Ureter (tissue), 1 donor: Measurements from ENCODE around the gene AGO4. TPM values are rescaled to one million over a fixed set of nuclear protein-coding genes. Genes with fewer than 3 reads are reported as not detected.

Source experiments
- DNase-seq: peaks from one replicate; pipeline ENCODE4 v3.0.0-alpha.2; 2020; ENCODE audit warnings: low spot score
- total RNA-seq: library from RNA; stranded (reverse); gene quantifications from one replicate; pipeline ENCODE4 v1.2.4, GENCODE V29; 2023
- donor health status: DM: yes; HTN: yes; CAD: no.

AGO4 gene
- total RNA-seq, 1 donor from 2014 or later = 19.5 TPM

DNA sequence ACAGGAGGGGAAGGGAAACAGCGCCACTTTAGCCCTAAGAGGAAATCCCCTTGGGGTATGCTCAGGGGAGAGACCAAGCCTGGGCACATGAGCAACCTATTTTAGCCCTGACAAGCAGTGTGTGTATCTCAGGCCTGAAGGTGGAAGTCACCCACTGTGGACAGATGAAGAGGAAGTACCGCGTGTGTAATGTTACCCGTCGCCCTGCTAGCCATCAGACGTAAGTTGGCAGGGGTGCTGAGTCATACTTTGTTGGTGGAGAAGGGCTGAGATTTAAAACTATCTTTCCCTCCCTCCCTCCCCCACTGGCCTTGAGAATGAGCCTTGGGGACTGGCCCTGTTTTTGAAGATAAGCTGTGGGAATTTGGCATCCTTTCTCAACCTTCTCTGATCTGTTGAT lies 86.4 kb downstream of the AGO4 start:
- DNase-seq = no peak

DNA sequence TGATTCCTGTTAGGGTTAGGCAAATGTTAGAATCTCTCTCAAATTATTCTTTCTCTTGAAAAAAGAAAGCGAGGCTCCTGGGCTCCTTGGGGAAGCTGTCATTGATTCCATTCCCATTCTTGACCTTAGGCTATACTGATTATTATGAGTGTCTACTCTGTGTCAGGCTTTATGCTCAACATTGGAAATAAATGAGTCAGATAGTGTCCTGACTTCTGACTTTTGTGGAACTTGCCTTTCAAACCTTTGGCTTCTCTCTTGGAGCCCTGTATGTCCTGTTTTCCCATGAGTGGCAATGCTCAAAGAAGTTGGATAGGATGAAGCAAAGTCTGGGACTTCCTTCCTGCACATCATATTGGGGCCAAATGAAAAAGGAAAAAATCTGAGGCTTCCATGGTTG lies 86.8 kb downstream of the AGO4 start:
- no peak for DNase-seq

- DNase-seq = no peak
Observed at GRCh38 chr1:35899941-35900340, 92.1 kb downstream of the AGO4 start.

- no peak for DNase-seq
Observed at GRCh38 chr1:35901235-35901634, 93.4 kb downstream of the AGO4 start.

DNA sequence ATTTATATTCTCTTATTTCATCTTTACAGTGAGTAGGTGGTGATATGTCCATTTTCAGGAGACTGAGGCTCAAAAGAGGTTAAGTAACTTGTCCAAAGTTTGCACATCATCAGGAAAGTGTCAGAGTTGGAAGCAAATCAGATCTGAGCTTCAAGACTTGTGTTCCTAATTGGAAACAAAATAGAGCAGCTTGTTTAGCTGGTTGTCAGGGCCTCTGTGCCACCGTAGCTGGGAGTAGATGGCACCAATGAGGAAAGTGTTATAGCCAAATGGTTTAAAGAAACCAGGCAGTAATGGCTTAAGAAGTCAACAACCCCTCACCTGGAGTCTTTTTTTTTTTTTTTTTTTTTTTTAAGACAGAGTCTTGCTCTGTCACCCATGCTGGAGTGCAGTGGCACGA lies 94.9 kb downstream of the AGO4 start:
- no peak for DNase-seq

Other genes with a start within 250 kb of the AGO4 start
- gene TFAP2E, start 234.7 kb upstream of the AGO4 start, total RNA-seq = 1.2 TPM
- gene PSMB2, start 166.5 kb upstream of the AGO4 start, total RNA-seq = 54.1 TPM
- 5.4 TPM for gene C1orf216, start 89.1 kb upstream of the AGO4 start, total RNA-seq
- 1.9 TPM for gene CLSPN, start 38.0 kb upstream of the AGO4 start, total RNA-seq
- 28.2 TPM for gene AGO1, start 75.2 kb downstream of the AGO4 start, total RNA-seq
- gene AGO3, start 123.1 kb downstream of the AGO4 start, total RNA-seq = 41.8 TPM